GM21723 (cell line): ENCODE measurements around the gene FCAMR.
"Not testable (repeated sequence)": the region's sequence is repeated elsewhere in the genome, so short reads cannot be mapped to it uniquely, and the experiment has no call there.

Experiments used
- ATAC-seq: cut with Tn5 transposase; IDR thresholded peaks from one replicate; pipeline ENCODE4 v1.9.1; 2021; ENCODE audit warnings: mild to moderate bottlenecking, moderate library complexity; ENCODE audit not compliant: unreplicated experiment

Gene FCAMR

GRCh38 chr1:206937425-206937824 lies 32.8 kb downstream of the FCAMR start:
- no peak for ATAC-seq

GRCh38 chr1:206935491-206936067 lies 34.7 kb downstream of the FCAMR start:
- no peak for ATAC-seq

- no peak for ATAC-seq
Measured at GRCh38 chr1:206933333-206933945, 36.8 kb downstream of the FCAMR start.

- ATAC-seq = no peak
Measured at GRCh38 chr1:206932177-206932576, 38.1 kb downstream of the FCAMR start.

- ATAC-seq = no peak
Measured at GRCh38 chr1:206931709-206932108, 38.6 kb downstream of the FCAMR start.

GRCh38 chr1:206930210-206930798 lies 40.0 kb downstream of the FCAMR start:
- ATAC-seq = peak; percentile 79

GRCh38 chr1:206929524-206929923 lies 40.7 kb downstream of the FCAMR start:
- ATAC-seq = no peak

- no peak for ATAC-seq
Measured at GRCh38 chr1:206926286-206926685, 44.0 kb downstream of the FCAMR start.

GRCh38 chr1:206925106-206925736 lies 45.0 kb downstream of the FCAMR start:
- ATAC-seq = peak; percentile 51

- ATAC-seq = peak; percentile 31
Measured at GRCh38 chr1:206924592-206925105, 45.6 kb downstream of the FCAMR start.

GRCh38 chr1:206923961-206924557 lies 46.2 kb downstream of the FCAMR start:
- not testable (repeated sequence) for ATAC-seq

- ATAC-seq = peak; percentile 58
Measured at GRCh38 chr1:206923009-206923960, 47.0 kb downstream of the FCAMR start.

GRCh38 chr1:206922524-206922923 lies 47.7 kb downstream of the FCAMR start:
- ATAC-seq = no peak

- ATAC-seq = peak; percentile 34
Measured at GRCh38 chr1:206921772-206922265, 48.4 kb downstream of the FCAMR start, which contains the start of gene FCMR. Gene FCMR (minus strand): TSS chr1:206921941. CDS start chr1:206921854, 87 bp downstream.

- no peak for ATAC-seq
Measured at GRCh38 chr1:206918076-206918475, 52.2 kb downstream of the FCAMR start.

- no peak for ATAC-seq
Measured at GRCh38 chr1:206916000-206916709, 54.1 kb downstream of the FCAMR start.

GRCh38 chr1:206915030-206915735 lies 55.1 kb downstream of the FCAMR start:
- ATAC-seq = no peak

- no peak for ATAC-seq
Measured at GRCh38 chr1:206913766-206914537, 56.3 kb downstream of the FCAMR start.
